Suprapubic skin (tissue), 4 donors: Measurements from ENCODE around the gene ROR2. TPM values are rescaled to one million over a fixed set of nuclear protein-coding genes. Genes with fewer than 3 reads are reported as not detected.
A peak's percentile ranks its signal among the peaks of the same experiment; 100 is the strongest.

Source experiments
- DNase-seq, 2 donors: peaks; one replicate each; pipeline ENCODE4 v3.0.0-alpha.2; 2019; ENCODE audit warnings: low spot score in 2 of 2
- H3K27ac ChIP-seq: fragments of 200-600 bp; sonication (generic); one replicate; pipeline ENCODE4 v1.5.1; 2019
- H3K27me3 ChIP-seq: fragments of 200-600 bp; sonication (generic); one replicate; pipeline ENCODE4 v1.5.1; 2019
- H3K36me3 ChIP-seq: fragments of 200-600 bp; sonication (generic); one replicate; pipeline ENCODE4 v1.5.1; 2019
- H3K4me1 ChIP-seq: fragments of 200-600 bp; sonication (generic); one replicate; pipeline ENCODE4 v1.5.1; 2019
- H3K4me3 ChIP-seq: fragments of 200-600 bp; sonication (generic); one replicate; pipeline ENCODE4 v1.5.1; 2019; ENCODE audit warnings: mild to moderate bottlenecking
- H3K9me3 ChIP-seq: fragments of 200-600 bp; sonication (generic); one replicate; pipeline ENCODE4 v1.5.1; 2019
- CTCF ChIP-seq, 2 donors: fragments of 200-600 bp in 1 of 2; fragments of 450-650 bp in 1 of 2; sonication (generic) in 1 of 2; IDR thresholded peaks; one replicate each; pipeline ENCODE4 v1.5.1; 2016 to 2019; ENCODE audit warnings: antibody characterized with exemption in 2 of 2, mild to moderate bottlenecking in 1 of 2, moderate library complexity in 1 of 2
- EP300 ChIP-seq: sonication (generic); formaldehyde crosslinking; IDR thresholded peaks from one replicate; pipeline ENCODE4 v1.6.1; 2017; ENCODE audit warnings: antibody characterized with exemption
- POLR2A ChIP-seq, 2 donors: fragments of 450-650 bp; IDR thresholded peaks; one replicate each; pipeline ENCODE4 v1.6.1; 2017; ENCODE audit warnings: antibody characterized with exemption in 2 of 2, mild to moderate bottlenecking in 2 of 2, moderate library complexity in 2 of 2
- POLR2AphosphoS5 ChIP-seq, 3 donors: sonication (generic); formaldehyde crosslinking; IDR thresholded peaks; one replicate each; pipeline ENCODE4 v1.6.1; 2017; ENCODE audit warnings: antibody characterized with exemption in 3 of 3
- WGBS: methylation state at CpG from one replicate; pipeline ENCODE4 v1.1.5; 2018; 5-methylcytosine and 5-hydroxymethylcytosine counted together
- total RNA-seq, 4 donors: library from RNA; depleted of rRNA; stranded (reverse); fragments of >200 nt; gene quantifications; one replicate each; pipeline ENCODE4 v1.1.0, GENCODE V29; 2016

ROR2 gene
- total RNA-seq, 4 donors from 2014 or later: 3.3 to 7.3 (median 5.0) TPM

- peaks cover 3% of the 10 kb centered on the region for H3K4me1 ChIP-seq
- H3K9me3 ChIP-seq: no peaks in the 10 kb centered on the region
- no peak overlapping the region for H3K4me3 ChIP-seq
- no peaks in the 10 kb centered on the region for H3K36me3 ChIP-seq
- DNase-seq: peak in 1 of 2 donors; percentile 17
- H3K27me3 ChIP-seq: no peaks in the 10 kb centered on the region
- H3K27ac ChIP-seq: no peak overlapping the region
- 76% methylated on average over 6 of the region's 6 CpGs for WGBS
- TF ChIP-seq EP300: no peak
- no peak for TF ChIP-seq POLR2AphosphoS5 (IDR thresholded peaks at IDR 0.05)
- TF ChIP-seq POLR2A (IDR thresholded peaks at IDR 0.05): no peak
- TF ChIP-seq CTCF (IDR thresholded peaks at IDR 0.05): no peak
Observed at GRCh38 chr9:91786132-91786896, 163.7 kb downstream of the ROR2 start.

- TF ChIP-seq POLR2AphosphoS5 (IDR thresholded peaks at IDR 0.05) (no peak), POLR2A (IDR thresholded peaks at IDR 0.05) (no peak), CTCF (IDR thresholded peaks at IDR 0.05) (no peak), EP300 (no peak)
- H3K4me3 ChIP-seq: no peak overlapping the region
- peaks cover 3% of the 10 kb centered on the region for H3K4me1 ChIP-seq
- no peaks in the 10 kb centered on the region for H3K36me3 ChIP-seq
- no peak for DNase-seq
- H3K27me3 ChIP-seq: no peaks in the 10 kb centered on the region
- H3K27ac ChIP-seq: no peak overlapping the region
- WGBS: 61% methylated on average over 5 of the region's 5 CpGs
- H3K9me3 ChIP-seq: no peaks in the 10 kb centered on the region
Observed at GRCh38 chr9:91785447-91785842, 164.6 kb downstream of the ROR2 start.

GRCh38 chr9:91784673-91785446 is 165.2 kb downstream of the ROR2 start:
- WGBS: 84% methylated on average over 6 of the region's 6 CpGs
- no peak for DNase-seq
- TF ChIP-seq CTCF (IDR thresholded peaks at IDR 0.05) (no peak), POLR2A (IDR thresholded peaks at IDR 0.05) (no peak), POLR2AphosphoS5 (IDR thresholded peaks at IDR 0.05) (no peak), EP300 (no peak)
- Histone ChIP-seq H3K36me3 (no peaks in the 10 kb centered on the region), H3K27me3 (no peaks in the 10 kb centered on the region), H3K27ac (no peak overlapping the region), H3K4me3 (no peak overlapping the region), H3K9me3 (no peaks in the 10 kb centered on the region), H3K4me1 (peaks cover 3% of the 10 kb centered on the region)

GRCh38 chr9:91783876-91784672 is 166.0 kb downstream of the ROR2 start:
- no peaks in the 10 kb centered on the region for H3K9me3 ChIP-seq
- no peak for TF ChIP-seq CTCF (IDR thresholded peaks at IDR 0.05)
- DNase-seq: no peak
- H3K27ac ChIP-seq: no peak overlapping the region
- H3K4me3 ChIP-seq: no peak overlapping the region
- WGBS: 91% methylated on average over 13 of the region's 14 CpGs
- no peaks in the 10 kb centered on the region for H3K36me3 ChIP-seq
- H3K27me3 ChIP-seq: no peaks in the 10 kb centered on the region
- peaks cover 3% of the 10 kb centered on the region for H3K4me1 ChIP-seq

- no peak overlapping the region for H3K27ac ChIP-seq
- H3K27me3 ChIP-seq: no peaks in the 10 kb centered on the region
- H3K4me3 ChIP-seq: no peak overlapping the region
- H3K9me3 ChIP-seq: no peaks in the 10 kb centered on the region
- WGBS: 59% methylated on average over 6 of the region's 6 CpGs
- TF ChIP-seq EP300 (no peak), POLR2A (IDR thresholded peaks at IDR 0.05) (no peak), POLR2AphosphoS5 (IDR thresholded peaks at IDR 0.05) (no peak), CTCF (IDR thresholded peaks at IDR 0.05) (no peak)
- H3K4me1 ChIP-seq: peaks cover 3% of the 10 kb centered on the region
- H3K36me3 ChIP-seq: no peaks in the 10 kb centered on the region
- no peak for DNase-seq
Observed at GRCh38 chr9:91783411-91783810, 166.6 kb downstream of the ROR2 start.
